PC-3 (cell line): ENCODE results near the gene NOL4L. TPM values are rescaled to one million over a fixed set of nuclear protein-coding genes. Genes with fewer than 3 reads are reported as not detected.

ENCODE experiments used
- ATAC-seq: fragments of 200-7000 bp; cut with Tn5 transposase; 2 replicates; pipeline ENCODE4 v1.9.1; 2020; ENCODE audit warnings: mild to moderate bottlenecking, moderate library complexity
- BruUV-seq: library from RNA; stranded (reverse); fragments of 400-500 nt; replicated peaks from 2 replicates; lab custom pipeline; 2021; lab: Mats Ljungman, UMichigan
- CTCF ChIA-PET: fragments of 300-600 bp; sonication (Branson Sonifier 250); formaldehyde crosslinking; loops from one replicate; lab custom pipeline; 2022; ENCODE audit warnings: antibody characterized with exemption; lab: Charles Lee
- POLR2A ChIA-PET: fragments of 300-600 bp; sonication (Branson Sonifier 250); formaldehyde crosslinking; loops from one replicate; lab custom pipeline; 2022; ENCODE audit warnings: antibody characterized with exemption; ENCODE audit not compliant: unreplicated experiment; lab: Charles Lee
- DNase-seq: peaks from one replicate; pipeline ENCODE4 v3.0.0-alpha.2; 2015
- H2AFZ ChIP-seq: fragments of 300-600 bp; sonication (generic); 2 replicates; pipeline ENCODE4 v1.6.0; 2016; ENCODE audit warnings: antibody characterized with exemption, low read length
- H3F3A ChIP-seq: fragments of 300-600 bp; sonication (generic); one replicate; pipeline ENCODE4 v1.6.0; 2017; ENCODE audit warnings: antibody characterized with exemption, low read length, control low read depth, mild to moderate bottlenecking; ENCODE audit not compliant: unreplicated experiment
- H3K27ac ChIP-seq: fragments of 300-600 bp; sonication (generic); 2 replicates; pipeline ENCODE4 v1.5.1; 2016; ENCODE audit warnings: mild to moderate bottlenecking, low read length
- H3K27me3 ChIP-seq: fragments of 300-600 bp; sonication (generic); 2 replicates; pipeline ENCODE4 v1.6.1; 2016; ENCODE audit warnings: low read length, mixed read lengths
- H3K36me3 ChIP-seq: fragments of 300-600 bp; sonication (generic); 2 replicates; pipeline ENCODE4 v1.6.1; 2016; ENCODE audit warnings: low read depth, mixed run types, low read length, mixed read lengths
- H3K4me1 ChIP-seq: fragments of 300-600 bp; sonication (generic); 2 replicates; pipeline ENCODE4 v1.5.1; 2016; ENCODE audit warnings: low read length; ENCODE audit not compliant: insufficient read depth
- H3K4me2 ChIP-seq: fragments of 300-600 bp; sonication (generic); 2 replicates; pipeline ENCODE4 v1.6.0; 2016; ENCODE audit warnings: low read length
- H3K4me3 ChIP-seq: fragments of 300-600 bp; sonication (generic); 2 replicates; pipeline ENCODE4 v1.5.1; 2016; ENCODE audit warnings: mild to moderate bottlenecking, low read length, mixed read lengths
- H3K79me2 ChIP-seq: fragments of 300-600 bp; sonication (generic); 2 replicates; pipeline ENCODE4 v1.6.1; 2017; ENCODE audit warnings: low read length, mixed read lengths
- H3K9ac ChIP-seq: fragments of 300-600 bp; sonication (generic); 2 replicates; pipeline ENCODE4 v1.6.0; 2016; ENCODE audit warnings: mild to moderate bottlenecking, low read length
- H3K9me2 ChIP-seq: fragments of 300-600 bp; sonication (generic); replicated peaks from 2 replicates; pipeline ENCODE4 v1.6.1; 2016; ENCODE audit warnings: mixed run types, low read length, mixed read lengths
- H3K9me3 ChIP-seq: fragments of 300-600 bp; sonication (generic); 2 replicates; pipeline ENCODE4 v1.6.1; 2016; ENCODE audit warnings: low read length, mixed read lengths
- H4K20me1 ChIP-seq: fragments of 300-600 bp; sonication (generic); 2 replicates; pipeline ENCODE4 v1.6.1; 2016; ENCODE audit warnings: low read length, mixed read lengths
- EZH2 ChIP-seq: fragments of 300-600 bp; sonication (generic); IDR thresholded peaks from one replicate; pipeline ENCODE4 v1.6.1; 2017; ENCODE audit warnings: antibody characterized with exemption, mild to moderate bottlenecking, low read length; ENCODE audit not compliant: unreplicated experiment
- EZH2phosphoT487 ChIP-seq: fragments of 300-600 bp; sonication (generic); IDR thresholded peaks from 2 replicates; pipeline ENCODE4 v1.6.1; 2018; ENCODE audit warnings: mild to moderate bottlenecking, antibody characterized with exemption, low read length, borderline replicate concordance
- intact Hi-C: fragments of 100-400 bp; cut with micrococcal nuclease; formaldehyde crosslinking; loops from 2 replicates; pipeline ENCODE4 v1.9.0; 2023
- total RNA-seq: library from RNA; depleted of rRNA; stranded (reverse); fragments of >200 nt; gene quantifications from 2 replicates; pipeline ENCODE4 v1.2.3, GENCODE V29; 2014
- TF ChIP-seq, protein P1 (sequence below): fragments of 300-600 bp; sonication (generic); conservative IDR thresholded peaks from 2 replicates; pipeline ENCODE4 v1.5.1; 2017; ENCODE audit warnings: antibody characterized with exemption, low read depth, mild to moderate bottlenecking, low read length

NOL4L gene
- total RNA-seq, 1 experiment from 2014 or later, result 7.3 TPM

DNA sequence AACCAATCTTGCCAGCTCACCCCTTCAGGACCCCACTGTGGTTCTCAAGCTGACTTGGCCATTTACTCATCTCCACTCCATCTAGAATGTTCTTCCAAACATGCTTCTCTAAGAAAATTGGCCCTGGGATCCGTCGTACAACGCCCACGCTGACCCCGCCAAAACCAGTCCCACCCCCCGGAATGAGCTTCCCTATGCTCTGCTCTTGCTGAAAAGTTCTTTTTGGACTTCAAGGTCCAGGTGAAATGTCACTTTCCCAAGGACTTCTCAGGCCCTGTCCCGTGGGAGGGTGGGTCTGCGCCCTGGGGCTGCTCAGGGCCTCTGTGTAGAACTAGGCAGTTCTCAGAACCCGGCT, 9.9 kb downstream of the NOL4L start:
- POLR2A ChIA-PET, result no interaction called here
- no peak for TF ChIP-seq EZH2
- no peak for TF ChIP-seq EZH2phosphoT487
- TF ChIP-seq, protein P1, sequence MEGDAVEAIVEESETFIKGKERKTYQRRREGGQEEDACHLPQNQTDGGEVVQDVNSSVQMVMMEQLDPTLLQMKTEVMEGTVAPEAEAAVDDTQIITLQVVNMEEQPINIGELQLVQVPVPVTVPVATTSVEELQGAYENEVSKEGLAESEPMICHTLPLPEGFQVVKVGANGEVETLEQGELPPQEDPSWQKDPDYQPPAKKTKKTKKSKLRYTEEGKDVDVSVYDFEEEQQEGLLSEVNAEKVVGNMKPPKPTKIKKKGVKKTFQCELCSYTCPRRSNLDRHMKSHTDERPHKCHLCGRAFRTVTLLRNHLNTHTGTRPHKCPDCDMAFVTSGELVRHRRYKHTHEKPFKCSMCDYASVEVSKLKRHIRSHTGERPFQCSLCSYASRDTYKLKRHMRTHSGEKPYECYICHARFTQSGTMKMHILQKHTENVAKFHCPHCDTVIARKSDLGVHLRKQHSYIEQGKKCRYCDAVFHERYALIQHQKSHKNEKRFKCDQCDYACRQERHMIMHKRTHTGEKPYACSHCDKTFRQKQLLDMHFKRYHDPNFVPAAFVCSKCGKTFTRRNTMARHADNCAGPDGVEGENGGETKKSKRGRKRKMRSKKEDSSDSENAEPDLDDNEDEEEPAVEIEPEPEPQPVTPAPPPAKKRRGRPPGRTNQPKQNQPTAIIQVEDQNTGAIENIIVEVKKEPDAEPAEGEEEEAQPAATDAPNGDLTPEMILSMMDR, result no peak
- Histone ChIP-seq H3K4me3 (no peak overlapping the region), H3K4me1 (no peaks in the 10 kb centered on the region), H3K36me3 (no peaks in the 10 kb centered on the region), H3F3A (no peaks in the 10 kb centered on the region), H3K9me3 (no peaks in the 10 kb centered on the region), H3K27me3 (no peaks in the 10 kb centered on the region), H3K27ac (no peak overlapping the region), H3K9ac (no peak overlapping the region), H3K9me2 (no peaks in the 10 kb centered on the region), H3K79me2 (no peaks in the 10 kb centered on the region), H2AFZ (no peak overlapping the region), H4K20me1 (no peaks in the 10 kb centered on the region), H3K4me2 (no peak overlapping the region)
- no peak for ATAC-seq
- no peak for DNase-seq
- intact Hi-C loops, result no loop called here
- CTCF ChIA-PET, result no interaction called here
- no TSS peak for BruUV-seq

DNA sequence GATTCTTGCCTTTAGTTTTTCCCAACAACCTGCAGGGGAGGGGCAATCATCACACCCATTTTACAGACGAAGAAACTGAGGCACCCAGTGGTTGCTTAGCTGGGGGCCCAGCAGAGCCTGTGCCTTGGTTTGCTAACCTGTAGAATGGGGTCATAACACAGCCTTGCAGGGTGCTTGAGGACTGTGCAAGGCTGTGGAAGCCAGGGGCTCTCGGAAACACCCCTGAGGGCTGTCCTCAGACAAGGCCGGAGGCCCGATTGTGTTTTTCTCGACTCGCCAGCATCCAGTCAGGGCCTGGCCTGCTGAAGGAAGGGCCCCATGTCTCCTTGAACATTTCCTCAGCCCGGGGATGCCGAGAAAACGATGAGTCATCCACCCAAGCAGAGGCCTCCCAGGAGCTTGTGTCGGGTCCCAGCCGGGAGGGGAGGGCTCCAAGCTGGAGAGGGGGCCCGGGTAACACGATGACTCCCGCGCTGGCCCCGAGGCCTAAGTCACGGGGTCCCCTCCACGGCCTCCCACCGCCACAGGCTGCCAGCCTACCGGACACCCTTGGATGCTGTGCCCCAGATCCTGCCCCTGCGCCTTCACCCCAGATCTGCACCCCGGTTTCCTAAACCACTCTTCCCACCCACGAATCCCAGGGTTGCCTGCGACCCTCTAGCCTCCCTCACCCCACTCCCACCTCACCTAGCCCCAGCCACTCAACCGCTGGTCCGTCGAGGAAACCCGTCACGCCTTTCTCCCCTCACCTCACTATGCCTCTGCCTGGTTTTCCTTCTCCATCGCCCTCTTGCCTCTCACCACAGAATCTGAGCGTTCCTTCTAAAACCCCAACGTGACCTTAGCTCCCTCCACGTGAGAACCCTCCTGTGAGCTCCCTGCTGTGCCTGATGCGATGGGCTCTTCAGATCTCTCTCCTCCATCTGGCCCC, 10.6 kb downstream of the NOL4L start:
- no peak overlapping the region for H2AFZ ChIP-seq

More for the DNA sequence above, 10.6 kb downstream of the NOL4L start:
- Histone ChIP-seq H4K20me1 (no peaks in the 10 kb centered on the region), H3K79me2 (no peaks in the 10 kb centered on the region), H3K27me3 (no peaks in the 10 kb centered on the region), H3K4me2 (no peak overlapping the region), H3K4me1 (no peaks in the 10 kb centered on the region), H3K9me2 (no peaks in the 10 kb centered on the region), H3K36me3 (no peaks in the 10 kb centered on the region), H3K9me3 (no peaks in the 10 kb centered on the region), H3K27ac (no peak overlapping the region), H3F3A (no peaks in the 10 kb centered on the region), H3K9ac (no peak overlapping the region), H3K4me3 (no peak overlapping the region)
- intact Hi-C loops, result no loop called here
- BruUV-seq, result no TSS peak
- POLR2A ChIA-PET, result no interaction called here
- DNase-seq, result peak; percentile 34
- ATAC-seq, result peak; percentile 44
- CTCF ChIA-PET, result no interaction called here
- TF ChIP-seq, protein P1, result no peak
- TF ChIP-seq EZH2, result no peak
- TF ChIP-seq EZH2phosphoT487, result no peak
